Activated CD4-positive, alpha-beta memory T cell treated with anti-CD3 and anti-CD28 coated beads for 36 hours (primary cell): ENCODE measurements around the gene TGIF2. TPM values are rescaled to one million over a fixed set of nuclear protein-coding genes. Genes with fewer than 3 reads are reported as not detected.
A peak's percentile ranks its signal among the peaks of the same experiment; 100 is the strongest.

Source experiments
- CTCF ChIA-PET: fragments of 350-600 bp; sonication (Branson Sonifier 250); formaldehyde crosslinking; loops from one replicate; lab custom pipeline; 2021; ENCODE audit warnings: antibody characterized with exemption, inconsistent platforms; lab: Charles Lee
- POLR2A ChIA-PET: fragments of 350-600 bp; sonication (Branson Sonifier 250); formaldehyde crosslinking; loops from one replicate; lab custom pipeline; 2021; ENCODE audit warnings: antibody characterized with exemption; lab: Charles Lee
- DNase-seq: peaks from one replicate; pipeline ENCODE4 v3.0.0-alpha.2; 2020
- H3K27ac Mint-ChIP-seq: one replicate; pipeline ENCODE4 v1.8.0; 2021; ENCODE audit warnings: mixed read lengths
- H3K27me3 Mint-ChIP-seq: one replicate; pipeline ENCODE4 v1.8.0; 2021; ENCODE audit warnings: mixed read lengths
- H3K36me3 Mint-ChIP-seq: one replicate; pipeline ENCODE4 v1.8.0; 2021; ENCODE audit warnings: mixed read lengths
- H3K4me1 Mint-ChIP-seq: one replicate; pipeline ENCODE4 v1.8.0; 2021; ENCODE audit warnings: low read depth, mixed read lengths
- H3K4me3 Mint-ChIP-seq: one replicate; pipeline ENCODE4 v1.8.0; 2021; ENCODE audit warnings: mild to moderate bottlenecking, mixed read lengths
- H3K9me3 Mint-ChIP-seq: one replicate; pipeline ENCODE4 v1.8.0; 2021; ENCODE audit warnings: mixed read lengths
- intact Hi-C: fragments of 100-400 bp; cut with micrococcal nuclease; formaldehyde crosslinking; loops from one replicate; pipeline ENCODE4 v1.15.1; 2023
- total RNA-seq, 2 experiments: library from RNA; stranded (reverse); gene quantifications; one replicate each; pipeline ENCODE4 v1.2.3, GENCODE V29; 2021

The TGIF2 gene
- total RNA-seq, 2 experiments from 2014 or later = 39.7 to 43.0 TPM

GRCh38 chr20:36541227-36541767 lies 32.1 kb upstream of the TGIF2 start, which contains the start of gene MYL9:
Gene MYL9 (plus strand): TSS chr20:36541519. CDS start chr20:36544885, 3,366 bp downstream.
- Mint-ChIP-seq H3K36me3 (no peaks in the 10 kb centered on the region), H3K9me3 (no peaks in the 10 kb centered on the region), H3K4me3 (no peak within 1 kb of the TSS), H3K27ac (no peak within 1 kb of the TSS), H3K4me1 (no peaks in the 10 kb centered on the region), H3K27me3 (peaks cover 3% of the 10 kb centered on the region)
- intact Hi-C loops = no loop called here
- DNase-seq = no peak
- POLR2A ChIA-PET = no interaction called here
- CTCF ChIA-PET = no interaction called here

GRCh38 chr20:36541768-36542488 lies 31.5 kb upstream of the TGIF2 start:
- no peak overlapping the region for H3K27ac Mint-ChIP-seq
- CTCF ChIA-PET = no interaction called here
- no peaks in the 10 kb centered on the region for H3K4me1 Mint-ChIP-seq
- DNase-seq = no peak
- POLR2A ChIA-PET = no interaction called here
- H3K36me3 Mint-ChIP-seq = no peaks in the 10 kb centered on the region
- H3K9me3 Mint-ChIP-seq = no peaks in the 10 kb centered on the region
- no peak overlapping the region for H3K4me3 Mint-ChIP-seq
- intact Hi-C loops = no loop called here
- H3K27me3 Mint-ChIP-seq = peaks cover 3% of the 10 kb centered on the region

GRCh38 chr20:36542516-36543183 lies 30.7 kb upstream of the TGIF2 start:
- Mint-ChIP-seq H3K27ac (no peak overlapping the region), H3K4me1 (no peaks in the 10 kb centered on the region), H3K36me3 (no peaks in the 10 kb centered on the region), H3K4me3 (no peak overlapping the region), H3K9me3 (no peaks in the 10 kb centered on the region), H3K27me3 (peaks cover 3% of the 10 kb centered on the region)
- ChIA-PET POLR2A (no interaction called here), CTCF (interaction anchor here (1.1 kb wide), 1 partner anchor 30 kb away, joined by 5 read pairs; no protein-coding TSS in a partner anchor)
- no peak for DNase-seq
- intact Hi-C loops = no loop called here

- intact Hi-C loops = no loop called here
- ChIA-PET POLR2A (no interaction called here), CTCF (interaction anchor here (1.1 kb wide), 1 partner anchor 31 kb away, joined by 5 read pairs; no protein-coding TSS in a partner anchor)
- no peak for DNase-seq
- no peak overlapping the region for H3K4me3 Mint-ChIP-seq
- peaks cover 3% of the 10 kb centered on the region for H3K27me3 Mint-ChIP-seq
- H3K4me1 Mint-ChIP-seq = no peaks in the 10 kb centered on the region
- H3K9me3 Mint-ChIP-seq = no peaks in the 10 kb centered on the region
- no peaks in the 10 kb centered on the region for H3K36me3 Mint-ChIP-seq
- no peak overlapping the region for H3K27ac Mint-ChIP-seq
Observed at GRCh38 chr20:36543184-36544133, 29.9 kb upstream of the TGIF2 start.

GRCh38 chr20:36544134-36545018 lies 29.0 kb upstream of the TGIF2 start:
- no peaks in the 10 kb centered on the region for H3K9me3 Mint-ChIP-seq
- H3K4me3 Mint-ChIP-seq = no peak overlapping the region
- peaks cover 3% of the 10 kb centered on the region for H3K27me3 Mint-ChIP-seq
- intact Hi-C loops = no loop called here
- CTCF ChIA-PET = no interaction called here
- POLR2A ChIA-PET = no interaction called here
- no peaks in the 10 kb centered on the region for H3K36me3 Mint-ChIP-seq
- no peaks in the 10 kb centered on the region for H3K4me1 Mint-ChIP-seq
- DNase-seq = no peak
- H3K27ac Mint-ChIP-seq = no peak overlapping the region

GRCh38 chr20:36546111-36546736 lies 27.2 kb upstream of the TGIF2 start:
- Mint-ChIP-seq H3K27ac (no peak overlapping the region), H3K4me1 (no peaks in the 10 kb centered on the region), H3K4me3 (no peak overlapping the region), H3K27me3 (no peaks in the 10 kb centered on the region), H3K36me3 (no peaks in the 10 kb centered on the region), H3K9me3 (no peaks in the 10 kb centered on the region)
- intact Hi-C loops = no loop called here
- DNase-seq = no peak
- ChIA-PET POLR2A (no interaction called here), CTCF (no interaction called here)

- no peak for DNase-seq
- POLR2A ChIA-PET = interaction anchor here (0.7 kb wide), 1 partner anchor 48 kb away, joined by 3 read pairs; no protein-coding TSS in a partner anchor
- Mint-ChIP-seq H3K4me1 (no peaks in the 10 kb centered on the region), H3K27ac (no peak overlapping the region), H3K36me3 (no peaks in the 10 kb centered on the region), H3K27me3 (no peaks in the 10 kb centered on the region), H3K4me3 (no peak overlapping the region), H3K9me3 (no peaks in the 10 kb centered on the region)
- CTCF ChIA-PET = no interaction called here
- intact Hi-C loops = no loop called here
Observed at GRCh38 chr20:36547186-36548005, 26.0 kb upstream of the TGIF2 start.

- ChIA-PET CTCF (interaction anchor here (1.2 kb wide), 1 partner anchor 9 kb away, joined by 4 read pairs; no protein-coding TSS in a partner anchor), POLR2A (no interaction called here)
- no peaks in the 10 kb centered on the region for H3K36me3 Mint-ChIP-seq
- no peak overlapping the region for H3K4me3 Mint-ChIP-seq
- H3K9me3 Mint-ChIP-seq = no peaks in the 10 kb centered on the region
- H3K27me3 Mint-ChIP-seq = no peaks in the 10 kb centered on the region
- intact Hi-C loops = no loop called here
- no peaks in the 10 kb centered on the region for H3K4me1 Mint-ChIP-seq
- H3K27ac Mint-ChIP-seq = no peak overlapping the region
- peak; percentile 12 for DNase-seq
Observed at GRCh38 chr20:36548006-36548315, 25.4 kb upstream of the TGIF2 start.

- no peak overlapping the region for H3K4me3 Mint-ChIP-seq
- no peaks in the 10 kb centered on the region for H3K4me1 Mint-ChIP-seq
- no peak overlapping the region for H3K27ac Mint-ChIP-seq
- ChIA-PET CTCF (interaction anchor here (1.2 kb wide), 1 partner anchor 8 kb away, joined by 4 read pairs; no protein-coding TSS in a partner anchor), POLR2A (no interaction called here)
- no peaks in the 10 kb centered on the region for H3K36me3 Mint-ChIP-seq
- DNase-seq = no peak
- no peaks in the 10 kb centered on the region for H3K9me3 Mint-ChIP-seq
- H3K27me3 Mint-ChIP-seq = no peaks in the 10 kb centered on the region
- intact Hi-C loops = no loop called here
Observed at GRCh38 chr20:36548704-36549627, 24.4 kb upstream of the TGIF2 start.

- H3K27ac Mint-ChIP-seq = no peak overlapping the region
- H3K36me3 Mint-ChIP-seq = no peaks in the 10 kb centered on the region
- H3K4me1 Mint-ChIP-seq = no peaks in the 10 kb centered on the region
- no peaks in the 10 kb centered on the region for H3K9me3 Mint-ChIP-seq
- ChIA-PET POLR2A (no interaction called here), CTCF (no interaction called here)
- DNase-seq = no peak
- intact Hi-C loops = no loop called here
- H3K27me3 Mint-ChIP-seq = no peaks in the 10 kb centered on the region
- H3K4me3 Mint-ChIP-seq = no peak overlapping the region
Observed at GRCh38 chr20:36549628-36549941, 23.8 kb upstream of the TGIF2 start.
